Measurements from ENCODE around the gene ZNF454.

DNA sequence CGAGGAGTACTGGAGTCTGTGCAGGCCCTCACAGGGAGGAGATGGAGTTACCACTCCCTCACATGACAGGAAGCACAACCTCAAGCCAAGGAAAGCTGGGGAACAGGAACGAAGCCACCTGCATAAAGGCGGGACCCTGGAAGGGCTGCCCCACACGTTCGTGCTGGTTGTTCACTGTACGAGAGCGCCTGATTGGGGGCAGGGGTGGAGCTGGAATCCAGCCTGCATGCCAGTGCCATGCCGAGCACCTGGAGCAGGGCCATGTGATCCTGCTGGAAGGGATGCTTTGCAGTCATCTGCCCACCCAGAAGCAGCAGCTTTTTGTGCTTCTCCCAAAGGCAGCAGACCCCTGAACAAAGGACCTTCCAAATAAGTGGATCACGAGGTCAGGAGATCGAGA lies 42.7 kb downstream of the ZNF454 start:
- TF ChIP-seq CTCF (IDR thresholded peaks at IDR 0.05) (no peak), POLR2A (IDR thresholded peaks at IDR 0.05) (no peak)

Measured in Peyer's patch (tissue), 4 donors.